Measurements from ENCODE around the gene POLR2M.

GRCh38 chr15:57738734-57739237, 32.3 kb downstream of the POLR2M start:
- no peak for TF ChIP-seq POLR2AphosphoS5 (IDR thresholded peaks at IDR 0.05)
- TF ChIP-seq SMC3 (conservative IDR thresholded peaks at IDR 0.05; ENCODE audit: poor library complexity) = no peak
- no peak for TF ChIP-seq EZH2 (IDR thresholded peaks at IDR 0.05; ENCODE audit: borderline replicate concordance, insufficient read depth, low read length, poor library complexity, severe bottlenecking)
- TF ChIP-seq CTCF (IDR thresholded peaks at IDR 0.05; ENCODE audit: poor library complexity, severe bottlenecking) = no peak
- no peak for TF ChIP-seq EP300 (conservative IDR thresholded peaks at IDR 0.05; ENCODE audit: poor library complexity, severe bottlenecking)
- TF ChIP-seq RAD21 (conservative IDR thresholded peaks at IDR 0.05) = no peak
- TF ChIP-seq TAF1 (IDR thresholded peaks at IDR 0.05; ENCODE audit: low read depth) = no peak
- TF ChIP-seq REST (IDR thresholded peaks at IDR 0.05; ENCODE audit: borderline replicate concordance) = no peak
- no peak for TF ChIP-seq MXI1 (conservative IDR thresholded peaks at IDR 0.05; ENCODE audit: poor library complexity, severe bottlenecking)
